Measurements from ENCODE around the gene DUSP19.

The DUSP19 gene

GRCh38 chr2:183125659-183126341 lies 47.3 kb downstream of the DUSP19 start:
- no peak for DNase-seq (ENCODE audit: low spot score)

- DNase-seq (ENCODE audit: low spot score), result no peak
Observed at GRCh38 chr2:183126635-183127034, 48.1 kb downstream of the DUSP19 start.

- DNase-seq (ENCODE audit: low spot score), result no peak
Observed at GRCh38 chr2:183134016-183134415, 55.5 kb downstream of the DUSP19 start.

- DNase-seq (ENCODE audit: low spot score), result no peak
Observed at GRCh38 chr2:183148955-183149354, 70.4 kb downstream of the DUSP19 start.

GRCh38 chr2:183149489-183149888 lies 70.9 kb downstream of the DUSP19 start:
- no peak for DNase-seq (ENCODE audit: low spot score)
